ENCODE measurements around the gene PPM1M. TPM values are rescaled to one million over a fixed set of nuclear protein-coding genes. Genes with fewer than 3 reads are reported as not detected.

Gene PPM1M
- total and polyA plus RNA-seq, 2 experiments from 2014 or later = 21.6 to 35.7 TPM

GRCh38 chr3:52246264-52246620 is 683 bp downstream of the PPM1M start:
- no peaks in the 10 kb centered on the region for H3K9me2 ChIP-seq (ENCODE audit: insufficient read depth)
- in situ Hi-C loops (cut with MboI) = no loop called here
- H3F3A ChIP-seq (ENCODE audit: insufficient read depth) = peaks cover 32% of the 10 kb centered on the region
- peak overlapping the region; percentile 73 for H3K4me3 ChIP-seq
- WGBS, 2 experiments (ENCODE audit: low coverage in 1 of 2, low lambda C conversion rate in 2 of 2, missing lambda C conversion rate in 2 of 2) = 18 to 24% methylated on average over 7 to 8 of the region's 8 CpGs
- H3K9me3 ChIP-seq (ENCODE audit: low read depth) = no peaks in the 10 kb centered on the region
- no peaks in the 10 kb centered on the region for H4K20me1 ChIP-seq (ENCODE audit: insufficient read depth)
- H3K4me1 ChIP-seq (ENCODE audit: insufficient read depth) = peaks cover 15% of the 10 kb centered on the region
- peak overlapping the region; percentile 78 for H2AFZ ChIP-seq
- H3K9ac ChIP-seq = peak overlapping the region; percentile 80
- no peaks in the 10 kb centered on the region for H3K27me3 ChIP-seq (replicated peaks; ENCODE audit: insufficient read depth)
- peak overlapping the region; percentile 49 for H3K27ac ChIP-seq
- TF ChIP-seq EZH2 (IDR thresholded peaks at IDR 0.05; ENCODE audit: insufficient read depth, poor library complexity, severe bottlenecking) (no peak), EZH2phosphoT487 (IDR thresholded peaks at IDR 0.05; ENCODE audit: insufficient read depth, low read depth) (no peak)
- peak; percentile 28 for DNase-seq
- H3K79me2 ChIP-seq (ENCODE audit: insufficient read depth) = no peaks in the 10 kb centered on the region
- no peaks in the 10 kb centered on the region for H3K36me3 ChIP-seq (ENCODE audit: low read depth)
- H3K4me2 ChIP-seq (ENCODE audit: unreplicated experiment) = peak overlapping the region; percentile 70

- DNase-seq = no peak
These were observed 1.3 kb downstream of the PPM1M start for GRCh38 chr3:52246728-52247408.

GRCh38 chr3:52247409-52248164 is 2.0 kb downstream of the PPM1M start:
- Histone ChIP-seq H3K27ac (no peak overlapping the region), H3K27me3 (replicated peaks; ENCODE audit: insufficient read depth) (no peaks in the 10 kb centered on the region), H3K9ac (no peak overlapping the region), H3K79me2 (ENCODE audit: insufficient read depth) (peaks cover 9% of the 10 kb centered on the region; the same call in 1 of the 2 replicates), H3K4me2 (ENCODE audit: unreplicated experiment) (no peak overlapping the region), H2AFZ (no peak overlapping the region), H3K4me3 (no peak overlapping the region), H4K20me1 (ENCODE audit: insufficient read depth) (no peaks in the 10 kb centered on the region), H3K9me3 (ENCODE audit: low read depth) (no peaks in the 10 kb centered on the region), H3K9me2 (ENCODE audit: insufficient read depth) (no peaks in the 10 kb centered on the region), H3F3A (ENCODE audit: insufficient read depth) (peaks cover 35% of the 10 kb centered on the region), H3K36me3 (ENCODE audit: low read depth) (peaks cover 6% of the 10 kb centered on the region; the same call in 1 of the 2 replicates), H3K4me1 (ENCODE audit: insufficient read depth) (peaks cover 15% of the 10 kb centered on the region)
- in situ Hi-C loops (cut with MboI) = no loop called here
- no peak for DNase-seq
- WGBS, 2 experiments (ENCODE audit: low coverage in 1 of 2, low lambda C conversion rate in 2 of 2, missing lambda C conversion rate in 2 of 2) = 99 to 100% methylated on average over 7 of the region's 7 CpGs
- TF ChIP-seq EZH2phosphoT487 (IDR thresholded peaks at IDR 0.05; ENCODE audit: insufficient read depth, low read depth) (no peak), EZH2 (IDR thresholded peaks at IDR 0.05; ENCODE audit: insufficient read depth, poor library complexity, severe bottlenecking) (no peak)

More at GRCh38 chr3:52246728-52247408, 1.3 kb downstream of the PPM1M start:
- Histone ChIP-seq H3K4me2 (ENCODE audit: unreplicated experiment) (peak overlapping the region; percentile 70), H3K36me3 (ENCODE audit: low read depth) (peaks cover 5% of the 10 kb centered on the region; the same call in 1 of the 2 replicates), H3K79me2 (ENCODE audit: insufficient read depth) (peaks cover 6% of the 10 kb centered on the region; the same call in 1 of the 2 replicates), H3K27me3 (replicated peaks; ENCODE audit: insufficient read depth) (no peaks in the 10 kb centered on the region), H3K9ac (peak overlapping the region; percentile 80), H3K4me1 (ENCODE audit: insufficient read depth) (peaks cover 15% of the 10 kb centered on the region), H3K27ac (peak overlapping the region; percentile 49; the same call in 1 of the 2 replicates), H3F3A (ENCODE audit: insufficient read depth) (peaks cover 35% of the 10 kb centered on the region), H3K9me2 (ENCODE audit: insufficient read depth) (no peaks in the 10 kb centered on the region), H4K20me1 (ENCODE audit: insufficient read depth) (no peaks in the 10 kb centered on the region), H3K4me3 (peak overlapping the region; percentile 73), H3K9me3 (ENCODE audit: low read depth) (no peaks in the 10 kb centered on the region), H2AFZ (no peak overlapping the region)
- TF ChIP-seq EZH2 (IDR thresholded peaks at IDR 0.05; ENCODE audit: insufficient read depth, poor library complexity, severe bottlenecking) = no peak
- no peak for TF ChIP-seq EZH2phosphoT487 (IDR thresholded peaks at IDR 0.05; ENCODE audit: insufficient read depth, low read depth)
- in situ Hi-C loops (cut with MboI) = no loop called here
- WGBS, 2 experiments (ENCODE audit: low coverage in 1 of 2, low lambda C conversion rate in 2 of 2, missing lambda C conversion rate in 2 of 2) = 85 to 88% methylated on average over 14 of the region's 14 CpGs

GRCh38 chr3:52248165-52248541 is 2.6 kb downstream of the PPM1M start:
- no peak for DNase-seq
- in situ Hi-C loops (cut with MboI) = no loop called here
- peaks cover 18% of the 10 kb centered on the region for H3K4me1 ChIP-seq (ENCODE audit: insufficient read depth)

More at GRCh38 chr3:52248165-52248541, 2.6 kb downstream of the PPM1M start:
- peaks cover 10% of the 10 kb centered on the region; the same call in 1 of the 2 replicates for H3K79me2 ChIP-seq (ENCODE audit: insufficient read depth)
- no peaks in the 10 kb centered on the region for H3K9me3 ChIP-seq (ENCODE audit: low read depth)
- H3K4me3 ChIP-seq = no peak overlapping the region
- no peak overlapping the region for H3K9ac ChIP-seq
- 94 to 97% methylated on average over 10 of the region's 10 CpGs for WGBS, 2 experiments (ENCODE audit: low coverage in 1 of 2, low lambda C conversion rate in 2 of 2, missing lambda C conversion rate in 2 of 2)
- H3K36me3 ChIP-seq (ENCODE audit: low read depth) = peaks cover 6% of the 10 kb centered on the region; the same call in 1 of the 2 replicates
- no peak for TF ChIP-seq EZH2 (IDR thresholded peaks at IDR 0.05; ENCODE audit: insufficient read depth, poor library complexity, severe bottlenecking)
- TF ChIP-seq EZH2phosphoT487 (IDR thresholded peaks at IDR 0.05; ENCODE audit: insufficient read depth, low read depth) = no peak
- H3K27ac ChIP-seq = no peak overlapping the region
- H3K9me2 ChIP-seq (ENCODE audit: insufficient read depth) = no peaks in the 10 kb centered on the region
- no peak overlapping the region for H3K4me2 ChIP-seq (ENCODE audit: unreplicated experiment)
- no peak overlapping the region for H2AFZ ChIP-seq
- H4K20me1 ChIP-seq (ENCODE audit: insufficient read depth) = no peaks in the 10 kb centered on the region
- H3F3A ChIP-seq (ENCODE audit: insufficient read depth) = peaks cover 35% of the 10 kb centered on the region
- no peaks in the 10 kb centered on the region for H3K27me3 ChIP-seq (replicated peaks; ENCODE audit: insufficient read depth)
